ACHN (cell line): ENCODE measurements around the gene HPSE2.

Experiments
- DNase-seq: peaks from one replicate; pipeline ENCODE4 v3.0.0-alpha.2; 2015
- in situ Hi-C: cut with HindIII; loops from 2 replicates; pipeline ENCODE4 v1.10.0; 2017; ENCODE audit warnings: low sequenced_read_pairs, low pct_ligation_motif_present, low pct_unique_long_range_greater_than_20kb

The HPSE2 gene

GRCh38 chr10:98814470-98814869 lies 421.2 kb downstream of the HPSE2 start:
- no peak for DNase-seq
- in situ Hi-C loops, result no loop called here

- in situ Hi-C loops, result no loop called here
- DNase-seq, result no peak
These were observed 427.3 kb downstream of the HPSE2 start for GRCh38 chr10:98808282-98808892.

GRCh38 chr10:98800263-98800662 lies 435.4 kb downstream of the HPSE2 start:
- no peak for DNase-seq
- in situ Hi-C loops, result no loop called here

GRCh38 chr10:98795467-98795866 lies 440.2 kb downstream of the HPSE2 start:
- in situ Hi-C loops, result no loop called here

GRCh38 chr10:98790817-98791216 lies 444.8 kb downstream of the HPSE2 start:
- DNase-seq, result peak; percentile 7
- in situ Hi-C loops, result no loop called here

More at GRCh38 chr10:98795467-98795866, 440.2 kb downstream of the HPSE2 start:
- no peak for DNase-seq

DNA sequence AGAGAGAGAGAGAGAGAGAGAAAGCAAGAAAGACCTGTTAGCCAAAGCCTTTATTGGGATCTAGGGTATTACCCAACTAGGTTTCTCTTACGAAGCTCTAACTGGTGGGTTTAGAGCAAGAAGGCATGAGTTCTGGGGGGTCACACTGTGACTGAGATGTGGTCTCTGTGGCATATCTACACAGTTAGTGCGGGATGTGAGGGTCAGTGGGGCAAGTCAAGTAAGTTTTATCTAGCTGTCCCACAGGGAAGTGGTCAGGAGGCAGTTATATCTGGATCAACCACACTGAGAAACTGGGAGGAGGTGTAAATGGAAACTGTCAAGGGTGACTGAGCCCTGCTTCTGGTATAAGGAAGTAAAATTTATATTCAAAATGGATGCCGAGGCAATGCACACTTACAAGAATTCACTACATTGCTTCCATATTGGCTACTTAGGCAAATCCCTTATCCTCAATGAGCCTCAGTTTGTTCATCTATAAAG lies 457.3 kb downstream of the HPSE2 start:
- no peak for DNase-seq
- in situ Hi-C loops, result no loop called here

- in situ Hi-C loops, result no loop called here
- DNase-seq, result no peak
These were observed 477.2 kb downstream of the HPSE2 start for GRCh38 chr10:98758463-98758862.

- DNase-seq, result peak; percentile 47
- in situ Hi-C loops, result no loop called here
These were observed 487.4 kb downstream of the HPSE2 start for GRCh38 chr10:98748298-98748697.

- in situ Hi-C loops, result no loop called here
- DNase-seq, result no peak
These were observed 490.0 kb downstream of the HPSE2 start for GRCh38 chr10:98745645-98746044.

GRCh38 chr10:98720551-98720950 lies 515.1 kb downstream of the HPSE2 start:
- in situ Hi-C loops, result no loop called here
- no peak for DNase-seq

DNA sequence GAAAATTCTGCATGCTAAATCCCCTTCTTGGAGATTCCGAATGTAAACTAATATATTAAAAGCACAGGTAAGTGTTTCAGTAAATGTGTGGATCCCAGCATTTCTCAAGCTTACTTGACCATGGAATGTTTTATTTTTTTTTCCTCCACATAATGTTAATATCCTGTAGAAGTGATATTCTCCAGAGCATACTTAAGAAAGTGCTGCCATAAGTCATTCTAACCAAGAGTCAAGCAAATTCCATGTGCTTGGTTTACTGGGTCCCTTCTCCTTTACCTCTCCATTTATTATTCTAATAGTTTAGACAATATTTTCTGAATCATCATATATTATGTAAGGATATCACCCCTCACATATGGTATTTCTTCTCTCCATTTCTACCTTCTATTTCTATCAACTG lies 522.1 kb downstream of the HPSE2 start:
- DNase-seq, result no peak
- in situ Hi-C loops, result no loop called here

GRCh38 chr10:98696516-98696915 lies 539.1 kb downstream of the HPSE2 start:
- in situ Hi-C loops, result no loop called here
- no peak for DNase-seq

GRCh38 chr10:98694883-98695282 lies 540.8 kb downstream of the HPSE2 start:
- no peak for DNase-seq
- in situ Hi-C loops, result no loop called here

- in situ Hi-C loops, result no loop called here
- no peak for DNase-seq
These were observed 541.6 kb downstream of the HPSE2 start for GRCh38 chr10:98694014-98694413.

DNA sequence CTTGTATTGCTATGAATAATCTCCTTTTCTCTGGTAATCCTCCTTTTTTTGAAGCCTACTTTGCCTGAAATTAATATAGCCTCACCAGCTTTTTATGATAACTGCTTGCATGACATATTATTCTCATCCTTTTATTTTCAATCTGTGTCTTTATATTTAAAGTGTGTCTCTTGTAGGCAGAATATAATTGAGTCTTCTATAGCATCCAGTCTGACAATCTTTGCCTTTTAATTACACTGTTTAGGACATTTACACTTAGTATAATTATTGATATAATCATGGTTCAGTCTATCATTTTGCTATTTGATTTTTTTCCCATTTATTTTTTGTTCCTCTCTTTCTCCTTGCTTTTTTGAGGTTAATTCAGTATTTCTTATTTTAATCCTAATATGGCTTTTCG lies 548.0 kb downstream of the HPSE2 start:
- in situ Hi-C loops, result no loop called here

DNA sequence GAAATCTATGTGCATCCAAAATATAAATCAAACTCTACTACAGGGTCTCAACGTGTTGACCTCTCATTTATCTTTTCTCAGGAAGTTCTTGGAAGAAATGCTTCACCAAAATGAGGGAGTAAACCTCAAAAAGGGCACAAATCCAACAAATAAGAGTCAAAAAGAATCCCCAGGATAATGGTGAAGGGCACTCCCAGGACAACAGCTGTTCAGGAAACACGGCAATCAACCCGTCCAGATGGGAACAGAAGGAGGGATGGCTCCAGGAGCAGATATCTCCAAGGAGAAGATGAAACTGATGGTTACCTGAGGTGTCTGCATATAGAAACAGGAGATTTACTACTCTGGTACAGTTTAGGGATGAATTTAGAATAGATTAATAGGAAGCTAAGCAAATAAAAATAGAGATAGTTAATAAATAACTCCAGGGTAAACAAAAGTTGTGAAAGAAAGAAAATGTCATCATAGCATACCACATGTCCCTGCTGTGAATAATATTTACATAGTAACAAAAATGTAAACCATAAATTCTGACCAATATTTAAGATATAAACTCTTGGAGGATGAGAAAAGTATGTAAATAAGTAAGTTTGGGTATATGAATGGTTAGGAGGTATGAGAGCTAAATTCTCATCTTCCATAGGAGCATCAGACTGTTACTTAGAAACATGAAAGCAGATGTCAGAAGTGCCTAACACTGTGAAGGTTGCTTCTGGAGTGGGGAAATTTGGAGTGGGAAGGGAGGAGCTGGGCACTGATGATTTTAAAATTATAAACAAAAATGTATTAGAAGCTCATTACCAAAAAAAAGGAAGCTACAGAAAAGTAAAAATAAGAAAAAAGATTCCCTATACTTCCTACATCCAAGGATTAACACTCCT lies 551.4 kb downstream of the HPSE2 start:
- DNase-seq, result no peak
- in situ Hi-C loops, result no loop called here

More for the DNA sequence above, 548.0 kb downstream of the HPSE2 start:
- DNase-seq, result no peak

DNA sequence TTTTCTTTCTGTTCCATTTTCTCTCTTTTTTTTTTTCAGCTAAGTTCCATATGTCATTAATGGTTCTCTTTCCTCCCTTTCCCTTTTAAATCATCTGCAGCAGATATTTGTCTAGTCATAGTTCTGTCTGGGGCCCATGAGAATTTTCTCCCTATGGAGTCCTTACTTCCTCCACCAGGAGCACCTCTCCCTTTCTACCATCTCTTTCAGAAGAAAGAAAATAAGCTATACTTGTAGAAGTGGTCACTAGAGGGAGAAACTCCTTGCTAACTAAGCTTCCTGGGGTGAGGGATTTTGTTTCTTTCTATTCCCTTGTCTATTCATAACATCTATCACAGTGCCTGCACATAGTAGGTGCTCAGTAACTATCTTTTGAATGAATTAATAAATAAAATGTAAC lies 558.8 kb downstream of the HPSE2 start:
- in situ Hi-C loops, result no loop called here
- DNase-seq, result peak; percentile 13

- no peak for DNase-seq
- in situ Hi-C loops, result no loop called here
These were observed 559.8 kb downstream of the HPSE2 start for GRCh38 chr10:98675902-98676301.

DNA sequence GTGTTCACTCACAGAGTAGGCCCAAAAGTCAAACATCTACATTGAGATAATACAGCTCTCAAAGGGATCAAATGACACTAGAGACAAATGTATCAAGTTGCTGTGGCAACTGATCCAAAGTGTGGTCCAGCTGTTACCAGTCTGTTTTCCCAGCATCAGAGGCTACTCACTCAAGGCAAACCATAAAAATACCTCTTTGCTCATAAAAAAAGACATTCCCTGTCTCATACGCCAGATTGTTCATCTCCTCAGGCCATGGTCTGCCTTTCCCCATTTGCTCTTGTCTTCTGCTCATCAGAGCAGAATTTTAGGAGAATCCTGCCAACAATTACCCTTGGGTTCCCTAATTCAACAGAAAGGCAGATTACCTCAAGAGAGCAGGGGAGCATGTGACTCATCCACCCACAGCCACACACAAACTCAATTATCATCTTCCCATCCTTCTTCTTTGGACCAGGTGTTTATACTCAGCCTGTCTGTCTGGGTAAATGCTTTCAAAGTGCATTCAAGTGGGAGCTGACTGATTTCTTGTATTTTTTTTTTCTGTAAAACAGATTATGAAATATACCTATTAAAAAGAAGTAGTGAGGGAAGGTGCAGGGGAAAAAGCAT lies 562.4 kb downstream of the HPSE2 start:
- in situ Hi-C loops, result no loop called here
- DNase-seq, result no peak
